Nephron (organoid): Measurements from ENCODE around the gene NKAIN2.
A peak's percentile ranks its signal among the peaks of the same experiment; 100 is the strongest.

Experiments
- H3K27ac Mint-ChIP-seq, 3 experiments: 2 replicates each; pipeline ENCODE4 v1.8.0; 2020; ENCODE audit warnings: mixed read lengths in 3 of 3, mild to moderate bottlenecking in 2 of 3, moderate library complexity in 1 of 3
- H3K27me3 Mint-ChIP-seq: 2 replicates; pipeline ENCODE4 v1.8.0; 2021; ENCODE audit warnings: low read depth, mild to moderate bottlenecking, moderate library complexity, mixed read lengths
- H3K36me3 Mint-ChIP-seq: 2 replicates; pipeline ENCODE4 v1.8.0; 2020; ENCODE audit warnings: low read depth, mixed read lengths
- H3K4me1 Mint-ChIP-seq: 2 replicates; pipeline ENCODE4 v1.8.0; 2020; ENCODE audit warnings: mixed read lengths
- H3K4me3 Mint-ChIP-seq, 3 experiments: 2 replicates each; pipeline ENCODE4 v1.8.0; 2020; ENCODE audit warnings: mild to moderate bottlenecking in 3 of 3, mixed read lengths in 3 of 3, moderate library complexity in 2 of 3
- H3K9me3 Mint-ChIP-seq: 2 replicates; pipeline ENCODE4 v1.8.0; 2020; ENCODE audit warnings: mixed read lengths
- CTCF ChIP-seq, 3 experiments: fragments of 200-600 bp; sonication (generic); IDR thresholded peaks; one replicate each; pipeline ENCODE4 v1.5.0; 2021; ENCODE audit warnings: antibody characterized with exemption in 3 of 3; ENCODE audit not compliant: unreplicated experiment in 3 of 3

The NKAIN2 gene

GRCh38 chr6:124530926-124531325 lies 727.3 kb downstream of the NKAIN2 start:
- no peak overlapping the region for H3K4me3 Mint-ChIP-seq

GRCh38 chr6:124535299-124535698 lies 731.6 kb downstream of the NKAIN2 start:
- Mint-ChIP-seq H3K4me1 (peaks cover 9% of the 10 kb centered on the region), H3K27ac (no peak overlapping the region), H3K9me3 (no peaks in the 10 kb centered on the region), H3K4me3 (no peak overlapping the region), H3K36me3 (no peaks in the 10 kb centered on the region), H3K27me3 (no peaks in the 10 kb centered on the region)
- no peak for TF ChIP-seq CTCF (IDR thresholded peaks at IDR 0.05; ENCODE audit: unreplicated experiment in 3 of 3)

More at GRCh38 chr6:124530926-124531325, 727.3 kb downstream of the NKAIN2 start:
- TF ChIP-seq CTCF (IDR thresholded peaks at IDR 0.05; ENCODE audit: unreplicated experiment in 3 of 3) = no peak
- Mint-ChIP-seq H3K4me1 (peaks cover 5% of the 10 kb centered on the region), H3K36me3 (no peaks in the 10 kb centered on the region), H3K27me3 (no peaks in the 10 kb centered on the region), H3K9me3 (no peaks in the 10 kb centered on the region), H3K27ac (no peak overlapping the region)

GRCh38 chr6:124535746-124536145 lies 732.1 kb downstream of the NKAIN2 start:
- H3K9me3 Mint-ChIP-seq = no peaks in the 10 kb centered on the region
- H3K27ac Mint-ChIP-seq = peak overlapping the region in 1 of 3 experiments; percentile 49
- no peak for TF ChIP-seq CTCF (IDR thresholded peaks at IDR 0.05; ENCODE audit: unreplicated experiment in 3 of 3)
- H3K27me3 Mint-ChIP-seq = no peaks in the 10 kb centered on the region
- peak overlapping the region in 1 of 3 experiments; percentile 7 for H3K4me3 Mint-ChIP-seq
- peaks cover 9% of the 10 kb centered on the region for H3K4me1 Mint-ChIP-seq
- no peaks in the 10 kb centered on the region for H3K36me3 Mint-ChIP-seq

GRCh38 chr6:124536157-124536841 lies 732.6 kb downstream of the NKAIN2 start:
- no peaks in the 10 kb centered on the region for H3K27me3 Mint-ChIP-seq
- no peaks in the 10 kb centered on the region for H3K9me3 Mint-ChIP-seq
- peak overlapping the region in 1 of 3 experiments; percentile 49 for H3K27ac Mint-ChIP-seq
- TF ChIP-seq CTCF (IDR thresholded peaks at IDR 0.05; ENCODE audit: unreplicated experiment in 3 of 3) = no peak
- no peaks in the 10 kb centered on the region for H3K36me3 Mint-ChIP-seq
- H3K4me3 Mint-ChIP-seq = no peak overlapping the region
- H3K4me1 Mint-ChIP-seq = peaks cover 9% of the 10 kb centered on the region

GRCh38 chr6:124536842-124537191 lies 733.2 kb downstream of the NKAIN2 start:
- Mint-ChIP-seq H3K9me3 (no peaks in the 10 kb centered on the region), H3K4me3 (no peak overlapping the region), H3K4me1 (peaks cover 9% of the 10 kb centered on the region), H3K36me3 (no peaks in the 10 kb centered on the region), H3K27me3 (no peaks in the 10 kb centered on the region), H3K27ac (no peak overlapping the region)
- no peak for TF ChIP-seq CTCF (IDR thresholded peaks at IDR 0.05; ENCODE audit: unreplicated experiment in 3 of 3)

GRCh38 chr6:124539096-124539495 lies 735.4 kb downstream of the NKAIN2 start:
- Mint-ChIP-seq H3K27ac (no peak overlapping the region), H3K27me3 (no peaks in the 10 kb centered on the region), H3K9me3 (no peaks in the 10 kb centered on the region), H3K36me3 (no peaks in the 10 kb centered on the region), H3K4me3 (no peak overlapping the region), H3K4me1 (peaks cover 9% of the 10 kb centered on the region)
- no peak for TF ChIP-seq CTCF (IDR thresholded peaks at IDR 0.05; ENCODE audit: unreplicated experiment in 3 of 3)
